ENCODE measurements around the gene CERK. TPM values are rescaled to one million over a fixed set of nuclear protein-coding genes. Genes with fewer than 3 reads are reported as not detected.

CERK gene
- total and polyA plus RNA-seq, 2 of the 8 experiments (the other 6 are each of a cell fraction or from before 2014, with no cell fraction given), result 26.6 to 59.0 TPM

GRCh38 chr22:46664301-46664855 is 73.7 kb downstream of the CERK start:
- Histone ChIP-seq H3K56ac (replicated peaks; ENCODE audit: insufficient read length, low read depth, low read length) (no peak overlapping the region), H4K20me1 (replicated peaks in 1 of 2; ENCODE audit: control insufficient read depth in 1 of 2, insufficient read depth in 2 of 2, low read length in 2 of 2) (peaks cover 0 to 4% of the 10 kb centered on the region in 2 experiments), H3K18ac (ENCODE audit: extremely low read depth, low read length) (no peak overlapping the region), H2BK15ac (ENCODE audit: low read length) (no peak overlapping the region), H3K23ac (ENCODE audit: insufficient read length) (no peak overlapping the region), H2BK5ac (ENCODE audit: low read depth, low read length) (no peak overlapping the region), H3K9ac (replicated peaks in 1 of 4; ENCODE audit: extremely low read depth in 1 of 4, low read depth in 3 of 4, low read length in 3 of 4) (no peak overlapping the region), H2BK12ac (ENCODE audit: low read depth, low read length) (no peak overlapping the region), H3K36me3 (ENCODE audit: control insufficient read depth in 2 of 4, insufficient read depth in 4 of 4, low read length in 3 of 4) (no peaks in the 10 kb centered on the region), H2BK120ac (replicated peaks; ENCODE audit: low read depth, low read length) (no peak overlapping the region), H4K91ac (replicated peaks; ENCODE audit: insufficient read length, low read length) (no peak overlapping the region), H3K9me3 (ENCODE audit: insufficient read depth in 2 of 2, low read depth in 1 of 2, low read length in 1 of 2) (no peaks in the 10 kb centered on the region), H4K8ac (ENCODE audit: extremely low read depth, insufficient read depth, low read length) (no peak overlapping the region), H3K27ac (ENCODE audit: low read depth, low read length) (no peak overlapping the region), H3K4me2 (ENCODE audit: insufficient read depth in 1 of 2, low read depth in 2 of 2, low read length in 2 of 2) (no peak overlapping the region), H3K4me1 (replicated peaks in 1 of 4; ENCODE audit: control insufficient read depth in 3 of 4, insufficient read depth in 4 of 4, low read length in 3 of 4) (peaks cover 0 to 2% (median 0%) of the 10 kb centered on the region in 4 experiments; a peak in 1 of 7 replicates), H3K79me1 (ENCODE audit: low read depth, low read length) (no peaks in the 10 kb centered on the region), H3K14ac (ENCODE audit: insufficient read length) (no peak overlapping the region), H2AFZ (ENCODE audit: low read length) (no peak overlapping the region), H2BK20ac (ENCODE audit: low read length) (no peak overlapping the region), H3K4me3 (ENCODE audit: extremely low read depth in 1 of 4, insufficient read depth in 2 of 4, low read depth in 3 of 4, low read length in 4 of 4) (no peak overlapping the region), H3K4ac (replicated peaks; ENCODE audit: insufficient read length, low read depth, low read length) (no peak overlapping the region), H3K79me2 (ENCODE audit: control insufficient read depth in 1 of 2, insufficient read depth in 2 of 2, low read length in 2 of 2) (no peaks in the 10 kb centered on the region), H4K5ac (ENCODE audit: insufficient read length, low read depth, low read length) (no peak overlapping the region), H3K27me3 (replicated peaks in 1 of 4; ENCODE audit: control insufficient read depth in 3 of 4, extremely low read depth in 1 of 4, insufficient read depth in 3 of 4, low read length in 3 of 4) (no peaks in the 10 kb centered on the region), H2AK5ac (ENCODE audit: low read depth, low read length) (no peak overlapping the region), H3K23me2 (ENCODE audit: low read depth, low read length) (no peaks in the 10 kb centered on the region)
- no peak for DNase-seq (ENCODE audit: low read depth in 1 of 2, low spot score in 2 of 2)
- POLR2A ChIA-PET (ENCODE audit: partially characterized antibody), result no interaction called here
- FAIRE-seq, result no peak
- WGBS, 2 experiments (ENCODE audit: extremely low coverage in 1 of 2, insufficient coverage in 1 of 2, insufficient read length in 1 of 2, insufficient replicate concordance in 2 of 2, low coverage in 1 of 2, low lambda C conversion rate in 2 of 2, missing lambda C conversion rate in 1 of 2), result 85% methylated on average over 9 of the region's 13 CpGs; no CpG with 5 or more reads in 1 of the 2 experiments
- TF ChIP-seq KDM1A (IDR thresholded peaks at IDR 0.05; ENCODE audit: borderline replicate concordance, low read length), result no peak
- TF ChIP-seq SIRT6 (IDR thresholded peaks at IDR 0.05; ENCODE audit: low read length), result no peak
- TF ChIP-seq BACH1 (IDR thresholded peaks at IDR 0.05; ENCODE audit: low read length), result no peak
- CTCF ChIA-PET (ENCODE audit: partially characterized antibody), result no interaction called here

All from H1 (cell line).